C4-2B (cell line): ENCODE measurements around the gene ZNF835.

Source experiments
- H3K27ac ChIP-seq: fragments of 450-650 bp; 2 replicates; pipeline ENCODE4 v1.5.1; 2017
- ZFX ChIP-seq: fragments of 450-650 bp; IDR thresholded peaks from 2 replicates; pipeline ENCODE4 v1.6.1; 2017
- TF ChIP-seq, protein P1 (sequence below): fragments of 450-650 bp; conservative IDR thresholded peaks from 2 replicates; pipeline ENCODE4 v1.5.1; 2017; ENCODE audit warnings: mild to moderate bottlenecking

The ZNF835 gene

DNA sequence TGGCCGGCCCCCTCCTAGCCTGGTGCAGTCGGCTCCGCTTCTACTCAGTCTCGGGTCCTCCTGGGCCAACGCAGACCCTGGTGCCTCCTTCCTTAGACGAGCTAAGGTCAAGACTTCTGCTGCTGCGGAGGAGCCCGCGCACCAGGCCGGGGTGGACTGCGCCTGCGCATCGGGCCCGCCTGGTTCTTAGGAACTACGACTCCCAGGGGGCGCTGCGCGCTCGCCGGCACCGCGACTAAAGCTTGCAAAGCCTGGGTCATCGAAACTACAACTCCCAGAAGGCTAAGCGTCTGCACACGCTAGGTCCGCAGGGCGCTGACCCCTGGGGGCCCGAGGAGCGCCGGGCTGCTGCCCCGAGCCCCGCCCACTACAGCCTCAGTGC is at the start of gene ZNF835:
Gene ZNF835, minus strand, starts transcription at position 145 of the 382 bp plus-strand sequence. CDS start 6,559 bp downstream, outside the sequence.
- no peak within 1 kb of the TSS for H3K27ac ChIP-seq
- TF ChIP-seq, protein P1, sequence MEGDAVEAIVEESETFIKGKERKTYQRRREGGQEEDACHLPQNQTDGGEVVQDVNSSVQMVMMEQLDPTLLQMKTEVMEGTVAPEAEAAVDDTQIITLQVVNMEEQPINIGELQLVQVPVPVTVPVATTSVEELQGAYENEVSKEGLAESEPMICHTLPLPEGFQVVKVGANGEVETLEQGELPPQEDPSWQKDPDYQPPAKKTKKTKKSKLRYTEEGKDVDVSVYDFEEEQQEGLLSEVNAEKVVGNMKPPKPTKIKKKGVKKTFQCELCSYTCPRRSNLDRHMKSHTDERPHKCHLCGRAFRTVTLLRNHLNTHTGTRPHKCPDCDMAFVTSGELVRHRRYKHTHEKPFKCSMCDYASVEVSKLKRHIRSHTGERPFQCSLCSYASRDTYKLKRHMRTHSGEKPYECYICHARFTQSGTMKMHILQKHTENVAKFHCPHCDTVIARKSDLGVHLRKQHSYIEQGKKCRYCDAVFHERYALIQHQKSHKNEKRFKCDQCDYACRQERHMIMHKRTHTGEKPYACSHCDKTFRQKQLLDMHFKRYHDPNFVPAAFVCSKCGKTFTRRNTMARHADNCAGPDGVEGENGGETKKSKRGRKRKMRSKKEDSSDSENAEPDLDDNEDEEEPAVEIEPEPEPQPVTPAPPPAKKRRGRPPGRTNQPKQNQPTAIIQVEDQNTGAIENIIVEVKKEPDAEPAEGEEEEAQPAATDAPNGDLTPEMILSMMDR: no peak
- peak; percentile 29; the same call in 1 of the 2 replicates for TF ChIP-seq ZFX

DNA sequence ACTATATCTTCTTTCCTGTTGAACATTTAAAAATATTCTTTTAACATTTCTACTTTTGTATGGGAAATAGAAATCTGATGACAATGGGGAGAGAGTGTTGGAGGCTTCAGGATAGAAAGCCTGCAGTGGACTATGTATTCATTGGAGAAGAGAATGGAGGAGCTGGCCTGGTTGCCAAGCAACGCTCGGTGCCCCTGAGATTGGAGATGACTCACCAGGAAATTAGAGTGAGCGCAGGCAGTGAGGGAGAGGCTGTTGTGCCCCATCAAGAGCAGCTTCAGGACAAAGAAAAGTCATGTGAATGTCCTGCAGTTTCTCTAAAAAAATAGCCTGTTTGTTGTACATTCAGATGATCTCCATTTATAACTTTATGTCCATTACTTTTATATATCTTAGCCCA is 48.7 kb upstream of the ZNF835 start:
- TF ChIP-seq, protein P1: no peak
- TF ChIP-seq ZFX: no peak
- no peak overlapping the region for H3K27ac ChIP-seq

DNA sequence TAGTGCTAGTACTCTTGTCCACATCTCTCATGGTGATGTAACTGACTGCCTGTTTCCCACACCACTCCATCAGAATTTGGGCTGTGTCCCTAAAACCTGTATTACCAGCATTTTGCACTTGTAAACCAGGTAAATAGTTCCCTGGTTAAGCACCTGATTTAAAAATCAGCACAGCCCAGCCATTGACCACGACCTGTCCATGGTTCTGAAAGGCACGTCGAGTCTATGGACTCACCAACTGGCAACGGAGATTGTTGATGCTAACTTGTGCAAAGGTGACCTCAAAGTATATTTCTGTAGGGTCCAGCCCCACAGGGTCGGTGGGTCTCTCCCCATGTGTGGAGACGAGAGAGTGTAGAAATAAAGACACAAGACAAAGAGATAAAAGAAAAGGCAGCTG is 46.7 kb upstream of the ZNF835 start:
- no peak for TF ChIP-seq ZFX
- TF ChIP-seq, protein P1: no peak
- no peak overlapping the region for H3K27ac ChIP-seq

DNA sequence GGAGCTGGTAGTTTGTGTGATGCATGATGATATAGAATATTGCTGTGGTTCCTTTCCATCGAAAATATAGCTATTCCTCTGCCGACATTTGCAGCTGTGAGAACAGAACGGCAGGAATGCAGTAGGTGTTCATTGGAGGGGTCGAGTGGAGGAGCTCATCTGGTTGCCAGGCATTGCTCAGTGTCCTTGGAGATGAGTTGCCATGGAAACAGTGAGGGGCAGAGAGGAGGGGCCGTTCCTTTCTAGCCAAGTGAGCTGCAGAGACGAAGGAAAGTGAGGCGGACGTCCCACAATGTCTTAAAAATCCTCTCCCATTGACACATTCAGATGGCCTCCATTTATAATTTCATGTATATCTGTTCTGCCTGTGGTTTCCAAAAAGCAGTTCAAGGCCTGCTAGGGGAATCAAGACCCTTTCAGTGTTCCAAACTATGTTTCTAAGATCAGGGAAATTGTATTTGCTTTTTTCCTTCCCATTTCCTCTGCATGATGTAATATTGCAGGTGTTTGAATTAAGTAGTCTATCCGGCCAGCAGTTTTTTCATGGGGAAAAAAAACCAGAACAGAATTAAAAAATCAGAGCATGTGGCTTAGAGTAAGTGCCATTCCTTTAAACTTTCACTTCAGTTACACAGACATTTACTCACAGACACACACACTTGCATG is 41.2 kb upstream of the ZNF835 start:
- TF ChIP-seq, protein P1: no peak
- TF ChIP-seq ZFX: no peak
- H3K27ac ChIP-seq: no peak overlapping the region

DNA sequence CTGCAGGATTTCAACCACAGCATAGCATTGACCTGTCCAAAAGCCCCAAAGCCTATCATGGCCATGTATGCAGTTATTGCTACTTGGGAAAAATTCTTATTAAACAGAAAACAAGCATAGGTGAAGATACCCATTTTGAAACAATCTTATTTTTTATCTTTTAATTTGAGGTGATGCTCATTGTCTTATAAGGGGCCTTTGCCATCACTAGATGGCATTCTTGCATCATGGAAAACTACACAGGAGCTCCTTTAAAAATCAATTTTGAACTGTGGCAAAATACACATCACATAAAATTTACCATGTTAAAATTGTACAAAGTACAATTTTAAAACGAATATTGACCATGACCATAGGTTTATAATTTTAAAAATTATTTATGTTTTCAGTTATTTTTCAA is 38.9 kb upstream of the ZNF835 start:
- no peak for TF ChIP-seq ZFX
- TF ChIP-seq, protein P1: no peak
- no peak overlapping the region for H3K27ac ChIP-seq

DNA sequence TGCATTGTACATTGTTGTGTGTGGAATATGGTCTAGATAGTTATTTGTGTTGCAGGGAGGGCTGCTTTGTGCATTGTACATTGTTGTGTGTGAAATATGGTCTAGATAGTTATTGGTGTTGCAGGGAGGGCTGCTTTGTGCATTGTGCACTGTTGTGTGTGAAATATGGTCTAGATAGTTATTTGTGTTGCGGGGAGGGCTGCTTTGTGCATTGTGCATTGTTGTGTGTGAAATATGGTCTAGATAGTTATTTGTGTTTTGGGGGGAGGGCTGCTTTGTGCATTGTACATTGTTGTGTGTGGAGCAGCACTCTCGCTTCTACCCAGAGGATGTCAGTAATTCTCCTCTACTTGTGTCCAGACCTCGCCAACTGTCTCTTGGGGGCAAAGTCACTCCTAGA is 36.3 kb upstream of the ZNF835 start:
- H3K27ac ChIP-seq: no peak overlapping the region
- TF ChIP-seq, protein P1: no peak
- TF ChIP-seq ZFX: no peak

DNA sequence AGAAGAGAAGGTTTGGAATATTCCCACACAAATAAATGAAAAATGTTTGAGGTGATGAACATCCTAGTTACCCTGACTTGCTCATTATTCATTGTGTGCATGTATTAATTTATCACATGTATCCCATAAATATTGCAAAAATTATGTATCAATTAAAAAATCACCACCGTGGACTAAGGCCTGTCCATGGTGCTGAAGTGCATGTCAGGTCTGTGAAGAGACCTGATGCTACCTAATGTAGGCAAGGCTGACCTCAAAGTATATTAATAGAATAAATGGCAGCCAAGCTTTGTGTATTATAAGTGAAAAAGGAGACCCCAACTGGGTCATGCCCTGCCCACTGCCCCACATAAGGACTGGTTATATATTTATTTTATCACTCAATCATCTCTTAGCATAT is 34.4 kb upstream of the ZNF835 start:
- no peak for TF ChIP-seq ZFX
- TF ChIP-seq, protein P1: no peak
- H3K27ac ChIP-seq: no peak overlapping the region
